Type B pancreatic cell (in vitro differentiated cells): ENCODE data around the gene SLC25A42. TPM values are rescaled to one million over a fixed set of nuclear protein-coding genes. Genes with fewer than 3 reads are reported as not detected.
A peak's percentile ranks its signal among the peaks of the same experiment; 100 is the strongest.

Source experiments
- DNase-seq: peaks from one replicate; pipeline ENCODE4 v3.0.0; 2021; ENCODE audit warnings: mixed read lengths; ENCODE audit not compliant: unreplicated experiment; ENCODE audit errors: extremely low spot score
- H3K27ac Mint-ChIP-seq: 2 replicates; pipeline ENCODE4 v1.8.0; 2021; ENCODE audit warnings: mild to moderate bottlenecking, mixed read lengths
- H3K27me3 Mint-ChIP-seq: 2 replicates; pipeline ENCODE4 v1.8.0; 2021; ENCODE audit warnings: mixed read lengths
- H3K36me3 Mint-ChIP-seq: 2 replicates; pipeline ENCODE4 v1.8.0; 2021; ENCODE audit warnings: mixed read lengths
- H3K4me1 Mint-ChIP-seq: one replicate; pipeline ENCODE4 v1.8.0; 2021; ENCODE audit warnings: mixed read lengths; ENCODE audit not compliant: unreplicated experiment
- H3K4me3 Mint-ChIP-seq: 2 replicates; pipeline ENCODE4 v1.8.0; 2021; ENCODE audit warnings: mild to moderate bottlenecking, mixed read lengths
- H3K9me3 Mint-ChIP-seq: 2 replicates; pipeline ENCODE4 v1.8.0; 2021; ENCODE audit warnings: mixed read lengths
- CTCF ChIP-seq: fragments of 200-600 bp; sonication (generic); conservative IDR thresholded peaks from 2 replicates; pipeline ENCODE4 v1.5.0; 2021; ENCODE audit warnings: antibody characterized with exemption, mild to moderate bottlenecking
- total RNA-seq: library from RNA; stranded (reverse); gene quantifications from 2 replicates; pipeline ENCODE4 v1.2.1, GENCODE V29; 2021; ENCODE audit warnings: low replicate concordance

The SLC25A42 gene
- total RNA-seq, 1 donor from 2014 or later, result 13.4 TPM

DNA sequence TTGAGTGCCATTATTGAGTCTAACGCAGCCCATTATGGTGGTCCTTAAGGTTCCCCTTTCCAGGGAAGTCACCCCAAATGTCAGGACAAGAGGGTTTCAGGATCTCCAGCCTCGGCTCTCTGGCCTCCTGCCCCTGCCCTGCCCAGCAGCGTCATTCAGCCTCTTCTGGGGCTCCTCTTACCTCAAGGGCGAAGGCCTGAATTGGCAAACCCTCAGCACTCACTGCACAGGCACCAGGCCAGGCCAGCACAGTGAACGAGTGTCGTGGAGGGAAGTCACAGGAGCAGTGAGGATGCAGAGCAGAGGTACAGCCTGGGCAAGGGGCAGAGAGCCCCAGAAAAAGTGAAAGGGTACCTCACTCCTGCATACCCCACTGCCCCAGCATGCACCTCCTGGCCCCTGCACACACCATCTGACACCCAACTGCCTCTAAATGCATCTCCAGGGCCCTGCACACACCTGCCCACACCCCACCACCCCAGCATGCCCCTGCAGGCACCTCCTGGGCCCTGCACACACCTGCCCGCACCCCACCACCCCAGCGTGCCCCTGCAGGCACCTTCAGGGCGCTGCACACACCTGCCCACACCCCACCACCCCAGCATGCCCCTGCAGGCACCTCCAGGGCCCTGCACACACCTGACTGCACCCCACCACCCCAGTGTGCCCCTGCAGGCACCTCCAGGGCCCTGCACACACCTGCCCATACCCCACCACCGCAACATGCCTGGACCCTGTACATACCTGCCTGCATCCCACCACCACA is 19.8 kb downstream of the SLC25A42 start:
- no peak overlapping the region for H3K4me3 Mint-ChIP-seq
- no peak overlapping the region for H3K27ac Mint-ChIP-seq

DNA sequence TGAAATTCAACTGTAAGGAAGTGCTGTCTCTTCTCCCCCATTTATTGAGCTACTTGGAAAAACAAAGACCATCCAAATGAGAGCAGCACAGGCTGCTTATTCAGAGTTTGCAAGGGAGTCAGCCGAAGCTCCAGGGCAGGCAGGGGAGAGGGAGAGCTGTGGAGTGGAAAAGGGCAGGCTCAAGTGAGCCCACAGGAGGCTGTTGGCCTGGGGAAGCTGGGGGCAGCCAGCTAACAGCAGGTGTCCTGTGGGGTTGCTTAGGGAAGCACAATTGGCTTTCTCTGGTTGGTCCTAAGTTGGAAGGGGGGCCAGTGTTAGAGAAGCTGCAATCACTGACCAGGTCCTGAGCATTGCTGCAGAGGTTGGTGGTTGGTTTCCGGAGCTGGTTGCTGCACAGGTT is 23.9 kb downstream of the SLC25A42 start:
- Mint-ChIP-seq H3K4me3 (no peak overlapping the region), H3K27me3 (no peaks in the 10 kb centered on the region), H3K4me1 (peaks cover 4% of the 10 kb centered on the region), H3K9me3 (no peaks in the 10 kb centered on the region), H3K27ac (no peak overlapping the region), H3K36me3 (no peaks in the 10 kb centered on the region)
- DNase-seq, result no peak
- TF ChIP-seq CTCF, result no peak

More for the DNA sequence above, 19.8 kb downstream of the SLC25A42 start:
- Mint-ChIP-seq H3K36me3 (peaks cover 3% of the 10 kb centered on the region), H3K9me3 (no peaks in the 10 kb centered on the region), H3K4me1 (peaks cover 8% of the 10 kb centered on the region), H3K27me3 (no peaks in the 10 kb centered on the region)
- DNase-seq, result no peak
- TF ChIP-seq CTCF, result no peak

DNA sequence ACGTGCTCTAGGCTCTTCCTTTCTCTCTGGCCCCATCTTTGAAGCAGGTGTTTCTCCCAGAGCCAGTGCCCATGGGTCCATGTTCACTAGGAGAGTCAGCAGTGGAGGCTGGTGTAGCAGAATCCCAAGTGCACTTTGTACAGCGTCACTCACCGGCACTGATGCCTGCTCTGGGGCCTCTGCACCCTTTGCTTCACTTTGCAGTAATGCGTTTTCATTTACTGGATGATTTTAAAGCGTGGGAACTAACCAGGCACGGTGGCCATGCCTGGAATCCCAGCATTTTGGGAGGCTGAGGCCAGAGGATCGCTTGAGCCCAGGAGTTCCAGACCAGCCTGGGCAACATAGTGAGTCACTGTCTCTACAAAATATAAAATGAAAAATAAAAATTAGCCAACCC is 30.7 kb downstream of the SLC25A42 start:
- no peaks in the 10 kb centered on the region for H3K36me3 Mint-ChIP-seq
- no peak for DNase-seq
- no peak for TF ChIP-seq CTCF
- H3K4me1 Mint-ChIP-seq, result peaks cover 4% of the 10 kb centered on the region
- H3K27me3 Mint-ChIP-seq, result no peaks in the 10 kb centered on the region
- no peak overlapping the region for H3K27ac Mint-ChIP-seq
- no peaks in the 10 kb centered on the region for H3K9me3 Mint-ChIP-seq
- no peak overlapping the region for H3K4me3 Mint-ChIP-seq

DNA sequence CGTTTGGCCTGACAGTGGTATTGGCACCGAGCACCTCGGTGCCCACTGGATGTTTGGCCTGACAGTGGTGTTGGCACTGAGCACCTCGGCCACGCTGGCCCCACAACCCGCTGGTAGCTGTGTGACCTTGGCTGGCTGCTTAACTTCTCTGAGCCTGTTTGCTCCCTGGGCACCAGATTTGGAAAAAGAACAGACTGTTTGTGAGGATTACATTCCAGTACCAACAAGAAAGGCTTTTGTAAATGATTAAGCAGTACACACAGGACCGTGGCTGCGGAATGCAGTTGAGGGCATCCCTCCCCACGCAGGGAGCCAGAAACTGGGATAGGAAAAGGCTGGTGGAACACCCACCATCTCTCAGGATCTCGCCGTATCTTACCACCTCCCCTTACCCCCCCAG is 31.9 kb downstream of the SLC25A42 start:
- Mint-ChIP-seq H3K27ac (no peak overlapping the region), H3K9me3 (no peaks in the 10 kb centered on the region), H3K27me3 (no peaks in the 10 kb centered on the region), H3K36me3 (no peaks in the 10 kb centered on the region), H3K4me3 (no peak overlapping the region), H3K4me1 (no peaks in the 10 kb centered on the region)
- TF ChIP-seq CTCF, result no peak
- DNase-seq, result no peak

DNA sequence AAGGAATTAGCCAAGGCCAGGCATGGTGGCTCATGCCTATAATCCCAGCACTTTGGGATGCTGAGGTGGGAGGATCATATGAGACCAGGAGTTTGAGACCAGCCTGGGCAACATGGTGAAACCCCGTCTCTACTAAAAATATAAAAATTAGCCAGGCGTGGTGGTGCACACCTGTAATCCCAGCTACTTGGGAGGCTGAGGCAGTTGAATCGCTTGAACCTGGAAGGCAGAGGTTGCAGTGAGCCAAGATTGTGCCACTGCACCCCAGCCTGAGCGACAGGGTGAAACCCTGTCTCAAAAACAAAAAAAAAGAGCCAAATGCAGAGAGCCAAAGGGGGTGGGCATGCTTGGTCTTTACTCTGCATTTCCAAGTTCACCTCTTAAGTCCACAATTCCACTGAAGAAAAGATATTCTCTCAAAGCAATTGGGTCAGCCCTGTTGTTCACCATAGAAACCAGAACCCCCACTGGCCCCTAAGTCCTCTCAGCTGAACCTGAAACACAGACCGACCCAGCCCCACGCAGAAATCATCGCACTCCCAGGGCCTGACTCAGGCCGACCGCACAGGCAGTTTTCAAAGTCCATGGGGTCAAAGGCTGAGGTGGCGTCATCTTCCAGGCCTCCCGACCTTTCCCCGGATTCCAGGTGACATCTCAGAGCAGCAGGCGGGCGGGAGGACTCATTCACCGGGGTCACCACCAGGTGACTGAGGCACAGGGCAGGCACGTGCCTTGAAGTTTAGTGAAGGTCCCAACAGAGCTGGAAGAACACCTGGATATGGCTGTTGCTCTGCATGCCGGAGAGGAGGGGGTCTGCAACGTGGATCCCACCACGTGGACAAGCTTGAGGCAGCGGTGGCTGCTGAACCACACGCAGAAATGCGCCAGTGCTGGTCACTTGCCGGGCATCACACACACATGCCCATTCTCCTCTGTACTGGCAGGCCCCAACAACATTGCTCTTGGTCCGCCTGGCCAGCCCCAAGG is 33.1 kb downstream of the SLC25A42 start:
- Mint-ChIP-seq H3K36me3 (no peaks in the 10 kb centered on the region), H3K4me3 (no peak overlapping the region), H3K27me3 (no peaks in the 10 kb centered on the region), H3K27ac (peak overlapping the region; percentile 50), H3K4me1 (no peaks in the 10 kb centered on the region), H3K9me3 (no peaks in the 10 kb centered on the region)
- TF ChIP-seq CTCF, result no peak
- DNase-seq, result no peak
